ENCODE results near the gene TDRD5. TPM values are rescaled to one million over a fixed set of nuclear protein-coding genes. Genes with fewer than 3 reads are reported as not detected.

Gene TDRD5
- total RNA-seq, 2 donors from 2014 or later: 0.12 TPM; not detected in 1

DNA sequence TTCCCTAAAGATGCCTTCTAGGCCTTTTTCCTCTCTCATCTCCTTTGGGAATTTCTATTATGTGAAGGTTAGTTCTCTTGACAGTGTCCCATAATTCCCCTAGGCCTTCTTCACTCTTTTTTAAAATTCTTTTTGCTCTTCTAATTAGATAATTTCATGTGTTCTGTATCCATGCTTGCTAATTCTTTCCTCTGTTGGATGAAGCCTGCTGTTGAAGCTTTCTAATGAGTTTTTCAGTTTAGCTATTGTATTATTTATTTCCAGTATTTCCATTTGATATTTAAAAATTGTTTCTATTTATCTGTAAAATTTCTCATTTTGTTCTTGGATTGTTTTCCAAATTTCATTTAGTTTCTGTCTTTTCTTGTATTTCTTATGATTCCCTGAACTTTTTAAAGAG lies 123.0 kb downstream of the TDRD5 start:
- intact Hi-C loops (cut with DNase I): no loop called here
- DNase-seq (no peak), ATAC-seq (no peak)

DNA sequence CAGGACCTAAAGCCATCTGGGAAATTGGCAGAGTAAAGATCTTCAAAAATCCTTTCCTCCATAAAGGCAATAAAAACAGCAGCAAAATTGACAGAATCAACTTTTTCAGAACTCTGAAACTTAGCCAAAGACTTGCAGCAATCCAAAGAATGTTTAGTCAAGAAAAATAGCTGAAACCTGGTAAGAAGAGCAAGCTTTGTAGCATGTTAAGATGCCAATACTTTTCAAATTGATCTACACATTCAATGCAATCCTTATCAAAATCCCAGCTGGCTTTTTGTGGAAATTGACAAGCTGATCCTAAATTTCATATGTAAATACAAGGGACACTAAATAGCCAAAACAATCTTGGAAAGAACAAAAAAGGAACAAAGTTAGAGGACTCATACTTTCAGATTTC lies 127.6 kb downstream of the TDRD5 start:
- ATAC-seq: no peak
- intact Hi-C loops (cut with DNase I): no loop called here

DNA sequence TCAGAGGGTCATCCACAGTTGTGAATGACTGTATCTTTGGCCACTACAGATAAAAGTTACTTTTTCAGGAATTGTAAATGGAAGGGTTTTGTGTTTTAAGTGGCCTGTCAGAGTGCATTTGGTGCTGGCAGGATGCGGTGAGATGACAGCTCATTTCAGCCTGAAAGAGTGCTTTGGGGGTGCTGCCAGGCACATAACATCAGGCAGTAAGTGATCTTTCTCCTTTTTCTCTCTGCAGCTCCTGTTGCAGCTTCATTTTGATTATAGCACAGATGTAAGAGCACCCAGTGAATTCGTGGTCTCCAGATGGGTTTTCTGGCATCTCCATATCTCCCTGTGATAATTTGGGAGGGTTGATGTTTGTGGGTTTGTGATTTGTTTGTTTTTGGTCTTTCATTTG lies 136.6 kb downstream of the TDRD5 start:
- intact Hi-C loops (cut with DNase I): no loop called here
- DNase-seq: no peak
- ATAC-seq: no peak

More for the DNA sequence above, 127.6 kb downstream of the TDRD5 start:
- DNase-seq: no peak

DNA sequence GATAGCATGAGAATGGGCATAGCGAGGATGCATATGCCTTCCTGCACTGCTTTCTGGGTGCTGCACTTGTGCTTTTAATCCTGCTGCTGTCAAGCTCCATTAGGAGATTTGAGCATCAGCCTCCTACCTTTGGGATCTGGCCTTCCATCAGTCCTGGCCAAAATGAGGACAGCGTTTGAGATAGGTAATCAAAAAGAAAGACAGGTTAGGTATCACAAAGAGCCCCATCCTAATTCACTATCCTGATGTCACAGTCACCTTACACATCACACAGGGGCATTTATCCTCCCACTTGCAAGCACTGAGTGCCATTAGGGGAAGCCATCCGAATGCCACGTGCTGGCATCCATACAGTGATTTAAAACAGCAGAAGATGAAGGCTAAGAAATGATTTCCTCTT lies 138.2 kb downstream of the TDRD5 start:
- intact Hi-C loops (cut with DNase I): no loop called here
- DNase-seq: no peak
- no peak for ATAC-seq

DNA sequence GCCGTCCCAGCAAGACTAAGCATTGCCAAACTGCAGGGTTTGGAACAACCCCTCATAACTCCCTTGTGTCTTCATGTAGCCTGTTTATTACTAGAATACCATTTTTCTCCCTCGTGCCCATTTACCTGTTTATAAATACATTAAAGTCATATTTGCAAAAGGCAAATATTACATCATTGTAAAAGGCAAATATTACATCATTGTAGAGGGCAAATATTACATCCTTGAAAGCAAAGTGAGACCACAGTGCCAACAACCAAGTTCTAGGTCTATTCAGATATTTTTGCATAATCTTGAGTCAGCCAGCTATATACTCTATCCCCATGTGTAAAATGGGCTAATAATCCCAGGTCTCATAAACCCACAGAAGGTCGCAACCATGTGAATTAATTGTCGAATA lies 140.0 kb downstream of the TDRD5 start:
- intact Hi-C loops (cut with DNase I): no loop called here
- no peak for ATAC-seq

More for the DNA sequence above, 140.0 kb downstream of the TDRD5 start:
- DNase-seq: no peak

Other genes starting within 250 kb of the TDRD5 start
- under 1 TPM in 1 of 2 donors, not detected in 1; 0.44 TPM for gene AXDND1, start 225.9 kb upstream of the TDRD5 start, total RNA-seq
- gene NPHS2, start 15.9 kb upstream of the TDRD5 start, total RNA-seq: not detected
- under 1 TPM in 1 of 2 donors, not detected in 1; 0.27 TPM for gene FAM163A, start 151.5 kb downstream of the TDRD5 start, total RNA-seq